HG03558 (cell line): Measurements from ENCODE around the gene MREG.
"Not testable (repeated sequence)": the region's sequence is repeated elsewhere in the genome, so short reads cannot be mapped to it uniquely, and the experiment has no call there.

Source experiments
- ATAC-seq: cut with Tn5 transposase; IDR thresholded peaks from one replicate; pipeline ENCODE4 v1.9.1; 2021; ENCODE audit warnings: moderate number of reproducible peaks; ENCODE audit not compliant: unreplicated experiment; ENCODE audit errors: extremely low read depth

The MREG gene

DNA sequence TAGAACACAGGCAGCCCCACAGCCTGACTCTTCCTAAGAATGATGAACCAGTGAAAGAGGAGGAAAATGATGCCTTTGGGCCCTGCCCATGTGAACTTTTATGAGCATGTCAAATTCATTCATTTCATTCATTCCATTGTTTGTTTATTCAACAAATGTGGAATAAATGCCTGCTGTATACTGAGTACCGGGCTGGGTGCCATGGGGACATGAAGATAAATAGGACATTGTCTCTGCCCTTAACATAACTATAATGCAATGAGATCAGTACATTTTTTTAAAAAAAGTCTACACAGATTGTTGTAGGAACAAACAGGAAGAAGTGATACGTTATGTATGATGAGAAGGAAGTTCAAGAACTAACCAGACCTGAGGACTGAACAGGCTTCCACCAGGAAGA lies 14.7 kb downstream of the MREG start:
- ATAC-seq: no peak

GRCh38 chr2:215997219-215997618 lies 16.1 kb downstream of the MREG start:
- ATAC-seq: no peak

DNA sequence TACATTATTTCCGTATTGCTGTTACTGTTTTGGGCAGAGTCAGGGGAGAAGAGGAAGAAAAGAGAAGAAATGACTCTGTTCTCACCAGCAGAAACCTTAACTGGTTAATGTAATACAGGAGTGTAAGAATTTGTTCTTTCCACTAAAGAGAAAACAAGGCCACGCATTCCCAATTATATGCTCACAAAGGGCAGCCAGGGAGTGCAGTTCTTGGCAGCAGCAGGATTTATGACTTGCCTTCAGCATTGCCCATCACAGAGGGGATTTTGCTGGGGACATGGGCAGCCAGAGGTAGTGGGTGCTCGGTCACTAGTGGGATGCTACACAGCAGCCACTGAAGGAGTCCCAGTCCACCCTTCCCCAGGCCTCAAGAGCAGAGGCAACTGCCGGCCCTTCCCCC lies 18.4 kb downstream of the MREG start:
- no peak for ATAC-seq

GRCh38 chr2:215988556-215989207 lies 24.7 kb downstream of the MREG start:
- not testable (repeated sequence) for ATAC-seq

DNA sequence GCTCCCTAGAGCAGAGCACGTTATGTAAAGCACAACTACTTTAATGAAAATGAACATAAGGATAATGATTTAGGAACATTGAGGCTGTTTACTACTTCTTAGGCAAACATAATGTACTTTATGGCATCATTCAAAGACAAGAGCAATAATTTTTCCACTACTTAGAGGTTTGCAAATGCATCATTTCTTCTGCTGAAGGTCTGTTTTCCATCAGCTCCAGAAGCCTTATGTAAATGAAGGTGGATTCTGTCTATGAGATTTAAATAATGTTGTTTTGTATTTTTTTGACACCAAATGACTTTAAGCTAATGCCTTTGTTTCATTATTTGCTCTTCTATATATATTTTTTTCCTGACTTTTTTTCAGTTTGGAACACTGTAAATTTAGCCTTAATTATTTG lies 28.1 kb downstream of the MREG start:
- ATAC-seq: no peak

DNA sequence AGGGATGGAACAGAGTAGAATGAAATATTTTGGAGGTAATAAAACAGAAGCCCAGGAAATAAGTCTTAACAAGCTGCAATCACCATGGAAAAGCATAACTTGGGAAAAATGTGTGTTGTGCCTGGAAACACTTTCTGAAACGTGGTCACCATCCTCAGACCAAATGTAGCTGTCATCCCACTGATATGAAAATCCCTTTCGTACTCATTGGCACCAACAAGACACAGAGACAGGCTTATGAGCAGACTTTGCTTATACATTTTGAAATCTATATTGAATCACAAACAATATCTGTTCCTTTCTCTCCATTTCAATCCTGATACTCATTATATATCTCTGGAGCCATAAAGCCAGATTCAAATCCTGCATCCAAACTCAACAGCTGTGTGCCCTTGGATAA lies 28.7 kb downstream of the MREG start:
- no peak for ATAC-seq

- ATAC-seq: peak; percentile 36
Measured at GRCh38 chr2:215983581-215984351, 29.6 kb downstream of the MREG start.

DNA sequence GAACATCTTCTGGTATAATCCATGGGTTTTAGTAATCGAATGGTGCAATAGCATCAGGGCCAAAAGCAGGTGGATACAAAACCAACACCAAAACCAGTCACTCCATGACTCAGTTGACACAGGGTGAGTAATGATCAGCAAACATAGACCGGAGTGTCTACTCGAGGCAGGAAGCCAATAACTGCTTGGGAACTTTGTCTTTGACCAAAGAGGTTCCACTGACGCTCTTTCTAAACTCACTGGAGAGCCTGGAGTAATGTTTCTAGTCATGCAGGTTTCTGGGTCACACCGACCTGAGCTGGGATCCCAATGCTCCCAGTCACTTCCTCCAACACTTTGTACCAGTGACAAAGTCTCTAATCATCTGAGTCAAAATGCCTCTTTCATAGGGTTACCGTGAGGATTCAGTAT lies 30.9 kb downstream of the MREG start:
- peak; percentile 41 for ATAC-seq

DNA sequence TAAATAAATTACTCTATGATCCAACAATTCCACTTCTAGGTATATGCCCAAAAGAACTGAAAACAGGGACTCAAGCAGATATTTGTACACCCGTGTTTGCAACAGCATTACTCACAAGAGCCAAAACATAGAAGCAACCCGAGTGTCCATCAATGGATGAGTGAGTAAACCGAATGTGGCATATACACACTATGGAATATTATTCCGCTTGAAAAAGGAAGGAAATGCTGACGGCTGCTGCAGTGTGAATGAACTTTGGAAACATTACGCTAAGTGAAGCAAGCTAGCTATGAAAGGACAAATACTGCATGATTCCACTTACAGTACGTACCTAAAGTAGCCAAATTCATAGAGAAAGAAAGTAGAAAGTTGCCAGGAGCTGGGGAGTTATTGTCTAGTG lies 32.2 kb downstream of the MREG start:
- no peak for ATAC-seq

GRCh38 chr2:215979620-215980019 lies 33.7 kb downstream of the MREG start:
- peak; percentile 41 for ATAC-seq

DNA sequence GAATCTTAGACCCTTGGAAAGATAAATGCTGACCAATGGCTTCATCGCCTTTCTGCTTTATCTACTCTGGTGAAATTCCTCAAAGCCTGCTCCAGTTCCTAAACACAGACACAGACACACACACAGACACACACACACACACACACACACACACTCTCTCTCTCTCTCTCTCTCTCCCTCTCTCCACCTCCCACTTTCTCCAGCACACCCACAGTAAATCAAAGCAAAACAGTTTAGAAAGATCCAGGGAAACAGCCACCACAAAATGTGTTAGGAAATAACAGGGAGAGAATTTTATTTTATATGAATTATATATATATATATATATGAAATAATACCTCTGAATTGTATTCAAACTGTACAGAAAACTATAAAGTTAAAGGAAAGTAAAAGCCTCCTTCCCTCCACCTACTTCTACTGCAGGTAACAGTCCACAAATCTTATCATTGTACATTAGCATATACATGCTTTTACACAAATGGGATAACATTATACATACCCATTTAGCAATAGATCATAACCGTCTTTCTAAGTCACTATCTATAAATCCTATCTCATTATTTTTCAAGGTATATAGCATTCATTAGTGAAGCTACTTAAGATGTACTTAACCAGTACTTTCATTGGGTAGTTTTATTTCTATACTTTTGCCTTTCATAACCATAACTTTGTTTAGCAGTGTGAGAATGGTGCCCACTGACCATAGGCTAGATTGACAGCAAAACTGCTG lies 38.5 kb downstream of the MREG start:
- ATAC-seq: no peak

- no peak for ATAC-seq
Measured at GRCh38 chr2:215973954-215974699, 39.2 kb downstream of the MREG start.

DNA sequence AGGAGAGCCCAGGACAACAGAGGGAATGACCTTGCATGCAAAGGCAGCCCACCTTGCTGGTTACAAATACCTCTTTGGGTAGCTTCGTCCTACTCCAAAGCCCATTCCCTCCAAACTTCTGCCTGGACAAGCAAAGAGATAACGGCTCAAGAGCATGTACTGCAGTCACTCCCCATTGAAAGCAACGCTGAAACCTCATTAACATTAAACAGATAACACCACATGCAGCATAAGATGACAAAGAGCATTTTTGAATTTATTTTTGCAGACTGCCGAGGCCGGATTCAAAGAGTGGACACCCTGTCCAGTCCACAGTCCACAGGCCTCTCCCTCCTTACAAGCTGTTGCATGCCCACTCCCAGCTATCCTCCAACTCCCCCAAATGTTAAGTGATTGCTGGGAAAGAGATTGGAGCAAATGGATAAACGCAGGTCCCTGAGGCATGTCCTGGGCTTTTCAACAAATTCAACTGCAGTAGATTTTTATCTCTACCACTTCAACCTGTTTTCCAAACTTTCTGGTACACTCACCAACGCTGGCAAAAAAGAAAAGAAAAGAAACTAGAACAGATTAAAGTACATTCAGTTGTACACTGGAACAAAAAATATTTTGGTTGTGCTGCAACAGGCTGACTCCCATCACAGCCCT lies 40.1 kb downstream of the MREG start:
- no peak for ATAC-seq

DNA sequence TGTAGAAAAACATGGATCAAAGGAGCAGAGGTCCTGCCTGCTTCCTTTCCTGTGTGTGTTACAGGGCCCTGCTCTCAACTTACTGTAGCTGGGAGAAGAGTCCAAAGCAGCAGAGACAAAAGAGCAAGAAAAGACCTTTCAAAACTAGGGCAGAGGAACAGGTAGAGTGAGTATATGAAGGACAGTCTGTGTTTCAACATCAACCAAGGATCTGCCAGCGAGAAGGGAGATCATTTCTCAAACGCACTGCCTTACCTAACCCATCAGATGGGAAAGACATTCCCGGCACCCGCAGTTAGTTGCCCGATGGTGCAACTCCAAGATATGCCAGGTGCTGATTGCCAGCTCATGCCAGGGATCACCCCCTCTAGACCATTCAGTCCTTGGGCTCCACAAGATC lies 41.7 kb downstream of the MREG start:
- no peak for ATAC-seq

- ATAC-seq: not testable (repeated sequence)
Measured at GRCh38 chr2:215970894-215971293, 42.5 kb downstream of the MREG start.

- no peak for ATAC-seq
Measured at GRCh38 chr2:215970425-215970824, 42.9 kb downstream of the MREG start.

DNA sequence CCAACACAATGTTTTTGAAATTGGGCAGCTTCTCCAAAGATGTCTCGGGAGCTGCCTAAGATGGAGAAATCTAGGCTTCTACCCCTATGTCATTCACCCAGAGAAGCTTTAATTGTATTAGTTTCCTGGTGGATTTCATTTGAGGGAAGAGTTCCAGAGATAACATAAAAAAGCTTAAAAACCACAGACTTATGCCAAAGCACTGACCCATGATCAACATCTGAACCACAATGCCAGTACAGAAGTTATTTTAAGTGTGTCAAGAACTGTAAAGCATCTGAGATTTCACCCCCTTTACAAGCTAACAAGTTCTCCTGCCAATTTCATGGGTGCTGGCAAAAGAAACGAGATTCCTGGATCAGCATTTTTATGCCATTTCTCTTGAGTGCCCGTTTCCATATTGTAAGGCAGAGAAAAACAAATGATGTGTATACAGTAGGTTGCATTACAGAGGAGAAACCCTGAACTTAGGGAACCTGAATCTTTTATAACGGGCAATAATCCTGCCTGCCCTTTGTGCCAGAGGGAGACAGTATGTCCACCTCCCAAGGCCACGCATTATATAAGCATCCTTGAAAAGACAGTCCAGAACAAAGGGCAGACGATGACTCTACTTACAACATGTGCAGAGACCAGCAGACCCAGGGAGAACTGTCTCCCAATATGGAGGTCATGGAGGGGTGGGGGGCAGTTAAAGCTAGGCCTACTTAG lies 44.1 kb downstream of the MREG start:
- ATAC-seq: no peak

DNA sequence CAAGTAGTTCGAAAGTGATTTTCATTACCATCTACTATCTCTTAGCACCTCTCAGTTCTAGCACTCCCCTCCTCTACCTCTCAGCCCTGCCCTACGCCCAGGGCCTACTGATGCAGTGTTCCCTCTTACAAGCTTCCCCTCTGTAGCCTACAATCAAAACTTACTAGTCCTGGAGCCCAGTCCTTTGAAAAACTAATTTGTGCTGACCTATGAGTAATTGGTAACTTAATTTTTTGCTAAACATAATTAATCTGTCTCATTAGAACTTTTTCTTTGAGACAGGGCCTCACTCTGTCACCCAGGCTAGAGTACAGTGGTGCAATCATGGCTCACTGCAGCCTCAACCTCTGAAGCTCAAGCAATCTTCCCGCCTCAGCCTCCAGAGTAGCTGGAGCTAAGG lies 44.9 kb downstream of the MREG start:
- ATAC-seq: no peak

DNA sequence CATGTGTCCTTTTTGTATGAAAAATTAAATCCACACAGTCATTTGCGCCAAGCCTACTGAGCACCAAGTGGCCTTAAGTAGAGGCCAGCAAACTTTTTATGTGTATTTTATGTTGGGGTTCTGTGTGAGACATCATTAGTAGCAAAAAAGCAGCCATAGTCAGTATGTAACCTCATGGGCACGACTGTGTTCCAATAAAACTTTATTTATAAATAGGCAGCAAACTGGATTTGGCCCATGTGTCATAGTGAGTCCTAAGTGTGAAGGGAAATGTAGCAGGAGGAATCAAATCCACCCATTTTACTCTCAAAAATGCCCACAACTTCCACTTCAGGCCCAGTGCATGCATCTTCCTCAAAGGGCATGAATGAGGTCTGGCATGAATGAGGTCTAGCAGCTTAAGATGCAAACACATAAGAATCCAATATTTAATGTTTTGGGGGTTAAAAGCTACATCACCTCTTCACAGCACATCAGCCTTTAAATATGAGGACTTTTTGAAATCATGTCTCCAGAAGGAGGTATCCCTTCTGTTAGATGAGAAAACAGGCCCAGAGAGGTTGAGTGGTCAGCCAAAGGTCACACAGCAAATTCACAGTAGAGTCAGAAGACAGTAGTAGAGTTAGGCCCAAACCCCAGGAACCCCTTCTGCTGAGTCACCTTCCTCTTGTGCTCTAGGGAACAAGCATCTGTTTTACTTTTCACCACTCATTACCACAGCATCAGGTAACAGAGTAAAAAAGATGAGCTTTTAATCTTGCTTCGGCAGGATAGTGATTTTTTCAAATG lies 45.6 kb downstream of the MREG start:
- ATAC-seq: no peak
